ENCODE data around the gene ILDR1.

ILDR1 gene

DNA sequence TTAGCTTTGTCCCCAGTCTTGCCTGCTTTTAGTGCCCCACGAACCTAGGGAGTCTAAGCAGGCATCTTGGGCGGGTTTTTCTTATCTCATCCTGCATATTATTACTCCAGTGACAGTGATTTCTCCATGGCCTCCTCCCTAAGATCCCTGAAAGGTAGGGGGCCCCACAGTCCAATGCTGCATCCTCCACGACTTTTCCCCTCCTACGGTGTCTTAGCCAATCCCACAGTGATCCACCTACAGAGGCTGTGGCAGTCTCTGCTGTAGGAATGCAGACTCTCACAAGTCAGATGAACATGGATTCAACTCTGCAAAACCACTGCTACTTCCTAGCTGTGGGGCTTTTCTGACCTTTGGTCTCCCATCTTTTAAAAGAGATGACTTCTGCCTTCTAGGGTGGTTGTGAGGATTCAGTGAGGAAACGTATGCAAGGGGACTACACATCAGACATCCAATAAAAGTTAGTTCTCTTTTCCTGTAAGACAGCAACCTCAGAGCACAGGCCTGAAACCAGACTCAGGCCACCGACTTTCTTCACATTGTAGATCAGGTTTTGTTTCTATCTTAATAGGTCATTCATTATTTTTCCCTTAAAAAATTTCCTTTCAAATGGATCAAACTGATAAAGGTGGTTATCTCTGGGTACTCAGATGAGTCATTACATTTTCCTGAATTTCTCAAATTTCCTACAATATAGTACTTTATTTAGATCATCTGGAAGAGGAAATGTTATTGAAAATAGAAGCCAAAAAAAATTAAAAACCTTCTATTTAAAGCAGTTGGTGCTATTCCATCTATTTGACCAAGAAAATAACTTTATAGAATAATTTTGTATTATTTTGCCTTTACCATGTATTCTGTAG, 23.2 kb downstream of the ILDR1 start:
- TF ChIP-seq, protein P1, sequence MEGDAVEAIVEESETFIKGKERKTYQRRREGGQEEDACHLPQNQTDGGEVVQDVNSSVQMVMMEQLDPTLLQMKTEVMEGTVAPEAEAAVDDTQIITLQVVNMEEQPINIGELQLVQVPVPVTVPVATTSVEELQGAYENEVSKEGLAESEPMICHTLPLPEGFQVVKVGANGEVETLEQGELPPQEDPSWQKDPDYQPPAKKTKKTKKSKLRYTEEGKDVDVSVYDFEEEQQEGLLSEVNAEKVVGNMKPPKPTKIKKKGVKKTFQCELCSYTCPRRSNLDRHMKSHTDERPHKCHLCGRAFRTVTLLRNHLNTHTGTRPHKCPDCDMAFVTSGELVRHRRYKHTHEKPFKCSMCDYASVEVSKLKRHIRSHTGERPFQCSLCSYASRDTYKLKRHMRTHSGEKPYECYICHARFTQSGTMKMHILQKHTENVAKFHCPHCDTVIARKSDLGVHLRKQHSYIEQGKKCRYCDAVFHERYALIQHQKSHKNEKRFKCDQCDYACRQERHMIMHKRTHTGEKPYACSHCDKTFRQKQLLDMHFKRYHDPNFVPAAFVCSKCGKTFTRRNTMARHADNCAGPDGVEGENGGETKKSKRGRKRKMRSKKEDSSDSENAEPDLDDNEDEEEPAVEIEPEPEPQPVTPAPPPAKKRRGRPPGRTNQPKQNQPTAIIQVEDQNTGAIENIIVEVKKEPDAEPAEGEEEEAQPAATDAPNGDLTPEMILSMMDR (IDR thresholded peaks at IDR 0.05; ENCODE audit: low read depth, low read length) = no peak
- no peak for DNase-seq
- Histone ChIP-seq H3K9me3 (no peaks in the 10 kb centered on the region), H3K36me3 (no peaks in the 10 kb centered on the region), H3K27me3 (peaks cover 16% of the 10 kb centered on the region), H3K4me3 (ENCODE audit: low read depth, low read length) (no peak overlapping the region), H3K4me1 (no peaks in the 10 kb centered on the region)

DNA sequence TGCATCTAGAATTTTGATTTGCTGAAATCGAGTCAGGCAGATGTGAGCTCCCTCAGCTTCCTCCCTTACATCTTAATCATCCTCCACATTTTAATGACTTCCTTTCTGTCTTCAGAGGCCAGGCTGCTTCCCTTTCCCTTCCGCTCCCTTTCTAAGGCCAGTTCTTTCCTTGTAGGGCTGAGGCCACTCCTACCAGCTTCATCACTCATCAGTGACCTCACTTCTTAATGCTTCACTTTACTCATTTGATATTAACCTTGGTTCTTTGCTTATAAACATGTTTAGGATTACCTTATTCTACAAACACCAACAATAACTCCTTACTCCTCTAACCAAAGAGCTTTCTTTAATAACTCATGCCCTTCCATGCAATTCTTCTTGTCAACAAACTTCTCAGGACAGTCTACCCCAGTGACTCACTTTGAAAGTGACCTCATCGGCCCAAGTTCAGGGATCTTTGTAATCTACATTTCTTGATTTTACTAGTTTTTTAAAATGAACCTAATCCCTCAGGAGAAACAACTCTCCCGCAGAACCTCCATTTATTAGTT, 23.9 kb downstream of the ILDR1 start:
- TF ChIP-seq, protein P1 (IDR thresholded peaks at IDR 0.05; ENCODE audit: low read depth, low read length) = no peak
- DNase-seq = no peak
- Histone ChIP-seq H3K36me3 (no peaks in the 10 kb centered on the region), H3K4me3 (ENCODE audit: low read depth, low read length) (no peak overlapping the region), H3K9me3 (no peaks in the 10 kb centered on the region), H3K27me3 (peaks cover 13% of the 10 kb centered on the region), H3K4me1 (no peaks in the 10 kb centered on the region)

DNA sequence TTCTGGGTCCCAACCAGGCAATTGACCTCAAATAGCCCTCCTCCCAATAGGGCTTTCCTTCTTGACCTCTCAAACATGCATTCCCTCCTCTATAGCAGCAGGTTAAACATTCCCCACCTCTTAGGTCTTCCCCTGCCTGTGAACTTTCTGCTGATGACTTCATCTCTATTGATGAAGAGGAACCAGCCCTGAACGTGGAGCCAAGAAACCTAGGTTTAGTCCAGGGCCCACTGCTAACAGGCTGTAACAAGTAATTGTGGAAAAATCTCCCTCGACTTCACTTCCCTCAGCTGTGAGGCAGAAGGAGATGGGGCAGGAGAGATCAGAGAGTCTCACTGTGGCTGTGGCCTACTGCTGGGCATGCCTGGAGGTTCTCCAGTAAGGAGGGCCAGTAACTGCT, 24.7 kb downstream of the ILDR1 start:
- peaks cover 5% of the 10 kb centered on the region for H3K27me3 ChIP-seq
- no peak overlapping the region for H3K4me3 ChIP-seq (ENCODE audit: low read depth, low read length)
- DNase-seq = no peak
- no peaks in the 10 kb centered on the region for H3K36me3 ChIP-seq
- no peaks in the 10 kb centered on the region for H3K9me3 ChIP-seq
- TF ChIP-seq, protein P1 (IDR thresholded peaks at IDR 0.05; ENCODE audit: low read depth, low read length) = no peak
- H3K4me1 ChIP-seq = no peaks in the 10 kb centered on the region

DNA sequence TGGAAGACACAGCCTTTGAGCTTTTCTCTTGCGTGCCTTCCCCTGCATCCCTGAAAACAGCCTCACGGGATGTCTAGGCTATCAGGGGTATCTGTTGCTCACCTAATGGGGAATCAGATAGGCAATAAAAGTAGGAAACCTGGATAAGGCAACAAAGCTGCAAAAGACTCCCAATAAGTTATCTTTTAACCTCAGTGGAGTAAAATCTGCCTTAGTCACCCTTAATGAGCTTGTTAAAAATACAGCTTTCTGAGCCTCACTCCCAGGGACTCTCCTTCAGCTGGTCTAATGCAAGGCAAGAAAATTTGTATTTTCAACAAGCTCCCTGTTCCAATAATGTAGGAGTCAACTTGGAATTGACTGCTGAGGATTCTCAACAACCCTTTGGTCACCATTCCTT, 25.6 kb downstream of the ILDR1 start:
- Histone ChIP-seq H3K9me3 (no peaks in the 10 kb centered on the region), H3K4me3 (ENCODE audit: low read depth, low read length) (no peak overlapping the region), H3K27me3 (peaks cover 2% of the 10 kb centered on the region), H3K36me3 (no peaks in the 10 kb centered on the region), H3K4me1 (no peaks in the 10 kb centered on the region)
- TF ChIP-seq, protein P1 (IDR thresholded peaks at IDR 0.05; ENCODE audit: low read depth, low read length) = no peak
- DNase-seq = no peak

DNA sequence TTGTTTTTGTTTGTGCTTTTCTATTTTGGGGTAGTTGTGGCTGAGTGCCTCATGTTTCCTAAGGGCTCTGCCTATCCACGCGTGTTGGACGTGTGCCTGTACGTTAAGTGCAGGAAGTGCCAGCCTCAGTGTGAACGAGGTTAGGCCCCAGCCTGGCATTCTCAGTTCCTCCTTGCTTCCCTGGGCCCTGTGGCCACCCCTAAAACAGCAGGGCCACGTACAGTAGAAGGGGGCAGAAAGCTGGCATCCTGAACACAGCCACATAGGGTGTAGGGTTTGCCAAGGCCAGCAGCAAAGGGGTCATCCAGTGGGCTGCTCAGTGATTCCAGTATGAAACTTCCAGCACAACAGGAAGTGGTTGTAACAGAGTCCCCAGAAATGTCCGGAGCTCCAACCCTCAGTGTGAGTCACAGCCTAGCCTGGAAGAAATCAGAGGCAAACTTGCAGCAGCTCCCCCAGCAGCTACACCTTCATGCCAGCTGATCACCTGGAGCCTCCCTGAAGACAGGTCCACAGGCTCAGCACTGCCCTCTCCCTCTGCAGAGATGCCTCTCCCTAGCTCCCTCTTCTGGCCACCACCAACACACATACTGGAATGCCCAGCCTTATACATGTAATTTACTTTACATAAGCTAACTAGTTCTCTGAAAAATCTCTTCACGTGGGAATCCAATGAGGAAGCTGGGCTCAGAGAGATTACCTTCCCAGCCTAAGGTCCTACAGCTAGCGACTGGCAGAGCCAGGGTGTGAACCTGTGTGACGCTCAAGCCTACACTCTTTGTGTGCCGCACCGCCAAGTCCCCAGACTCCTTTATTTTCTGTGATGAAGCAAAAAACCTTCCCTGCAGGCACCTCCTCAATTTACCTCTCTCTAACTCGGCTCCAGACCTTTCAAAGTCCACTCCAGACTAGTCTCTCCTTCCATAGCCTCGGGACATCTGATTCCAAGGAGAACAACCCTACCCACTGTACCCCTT, 26.6 kb downstream of the ILDR1 start:
- H3K9me3 ChIP-seq = no peaks in the 10 kb centered on the region
- H3K27me3 ChIP-seq = peaks cover 2% of the 10 kb centered on the region
- H3K4me3 ChIP-seq (ENCODE audit: low read depth, low read length) = no peak overlapping the region
- DNase-seq = peak; percentile 58
- TF ChIP-seq, protein P1 (IDR thresholded peaks at IDR 0.05; ENCODE audit: low read depth, low read length) = peak; percentile 73
- H3K36me3 ChIP-seq = no peaks in the 10 kb centered on the region
- no peaks in the 10 kb centered on the region for H3K4me1 ChIP-seq
